Measurements from ENCODE around the gene KCNG2. TPM values are rescaled to one million over a fixed set of nuclear protein-coding genes. Genes with fewer than 3 reads are reported as not detected.
A peak's percentile ranks its signal among the peaks of the same experiment; 100 is the strongest.

KCNG2 gene
- total RNA-seq, 4 donors from 2014 or later, result 0.60 to 0.84 (median 0.78) TPM; not detected in 1

- 94% methylated on average over 26 of the region's 26 CpGs for WGBS, 2 donors
- no peak for DNase-seq (ENCODE audit: low spot score in 2 of 2)
- Histone ChIP-seq H3K27ac (no peak overlapping the region), H3K4me3 (no peak overlapping the region), H3K9me3 (peaks cover 0 to 6% (median 1%) of the 10 kb centered on the region in 4 donors), H3K4me1 (peaks cover 0 to 5% (median 0%) of the 10 kb centered on the region in 4 donors), H3K27me3 (no peaks in the 10 kb centered on the region), H3K36me3 (peaks cover 0 to 65% (median 0%) of the 10 kb centered on the region in 3 donors)
- TF ChIP-seq POLR2A (IDR thresholded peaks at IDR 0.05), result no peak
- no peak for TF ChIP-seq EP300 (IDR thresholded peaks at IDR 0.05)
- TF ChIP-seq CTCF (IDR thresholded peaks at IDR 0.05), result no peak
Measured at GRCh38 chr18:79923896-79924585, 126.3 kb downstream of the KCNG2 start.

- peak overlapping the region in 1 of 4 donors; percentile 62 for H3K27ac ChIP-seq
- peaks cover 0 to 73% (median 0%) of the 10 kb centered on the region in 3 donors for H3K36me3 ChIP-seq
- no peak overlapping the region for H3K4me3 ChIP-seq
- peaks cover 3 to 17% (median 11%) of the 10 kb centered on the region in 4 donors for H3K9me3 ChIP-seq
- DNase-seq (ENCODE audit: low spot score in 2 of 2), result no peak
- no peaks in the 10 kb centered on the region for H3K27me3 ChIP-seq
- WGBS, 2 donors, result 71 to 73% methylated on average over 25 of the region's 25 CpGs
- TF ChIP-seq EP300 (IDR thresholded peaks at IDR 0.05), result peak in 1 of 2 donors; percentile 66
- no peak for TF ChIP-seq POLR2A (IDR thresholded peaks at IDR 0.05)
- TF ChIP-seq CTCF (IDR thresholded peaks at IDR 0.05), result no peak
- peaks cover 0 to 5% (median 0%) of the 10 kb centered on the region in 4 donors for H3K4me1 ChIP-seq
Measured at GRCh38 chr18:79924814-79925731, 127.3 kb downstream of the KCNG2 start.

GRCh38 chr18:79926306-79926705, 128.6 kb downstream of the KCNG2 start:
- Histone ChIP-seq H3K4me1 (peaks cover 0 to 5% (median 0%) of the 10 kb centered on the region in 4 donors), H3K4me3 (no peak overlapping the region), H3K27me3 (no peaks in the 10 kb centered on the region), H3K36me3 (peaks cover 0 to 83% (median 0%) of the 10 kb centered on the region in 3 donors), H3K27ac (peak overlapping the region in 1 of 4 donors; percentile 31), H3K9me3 (peaks cover 3 to 29% (median 14%) of the 10 kb centered on the region in 4 donors)
- no peak for TF ChIP-seq CTCF (IDR thresholded peaks at IDR 0.05)
- TF ChIP-seq EP300 (IDR thresholded peaks at IDR 0.05), result no peak
- no peak for TF ChIP-seq POLR2A (IDR thresholded peaks at IDR 0.05)
- no peak for DNase-seq (ENCODE audit: low spot score in 2 of 2)
- 86 to 90% methylated on average over 11 of the region's 11 CpGs for WGBS, 2 donors

GRCh38 chr18:79926715-79927606, 129.2 kb downstream of the KCNG2 start:
- DNase-seq (ENCODE audit: low spot score in 2 of 2), result no peak
- 80 to 84% methylated on average over 14 to 21 of the region's 21 CpGs for WGBS, 2 donors
- Histone ChIP-seq H3K4me3 (no peak overlapping the region), H3K9me3 (peaks cover 3 to 35% (median 15%) of the 10 kb centered on the region in 4 donors), H3K27me3 (no peaks in the 10 kb centered on the region), H3K27ac (peak overlapping the region in 1 of 4 donors; percentile 31), H3K4me1 (peaks cover 0 to 5% (median 0%) of the 10 kb centered on the region in 4 donors), H3K36me3 (peaks cover 0 to 90% (median 0%) of the 10 kb centered on the region in 3 donors)
- TF ChIP-seq POLR2A (IDR thresholded peaks at IDR 0.05) (no peak), EP300 (IDR thresholded peaks at IDR 0.05) (no peak), CTCF (IDR thresholded peaks at IDR 0.05) (no peak)

Measured in tibial nerve (tissue), 4 donors.